ENCODE measurements around the gene CCDC90B.

DNA sequence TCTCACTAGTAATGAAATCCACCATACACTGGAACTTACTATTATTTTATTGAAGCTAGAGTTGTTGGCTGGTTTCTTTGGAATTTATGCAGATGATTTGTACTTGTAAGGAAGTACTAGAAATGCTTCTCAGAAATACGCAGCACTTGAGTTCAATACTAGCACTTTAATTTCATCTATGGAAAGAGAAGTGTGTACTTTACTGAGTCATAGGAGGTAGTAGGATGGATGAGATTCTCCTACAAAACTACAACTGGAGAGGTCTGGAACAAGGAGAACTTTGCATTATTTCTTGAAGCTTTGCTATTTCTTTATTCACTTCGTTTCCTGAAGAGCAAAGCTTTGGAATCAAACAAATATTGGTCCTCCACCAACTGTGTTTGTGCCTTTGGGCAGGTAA lies 44.1 kb upstream of the CCDC90B start:
- TF ChIP-seq, protein P1, sequence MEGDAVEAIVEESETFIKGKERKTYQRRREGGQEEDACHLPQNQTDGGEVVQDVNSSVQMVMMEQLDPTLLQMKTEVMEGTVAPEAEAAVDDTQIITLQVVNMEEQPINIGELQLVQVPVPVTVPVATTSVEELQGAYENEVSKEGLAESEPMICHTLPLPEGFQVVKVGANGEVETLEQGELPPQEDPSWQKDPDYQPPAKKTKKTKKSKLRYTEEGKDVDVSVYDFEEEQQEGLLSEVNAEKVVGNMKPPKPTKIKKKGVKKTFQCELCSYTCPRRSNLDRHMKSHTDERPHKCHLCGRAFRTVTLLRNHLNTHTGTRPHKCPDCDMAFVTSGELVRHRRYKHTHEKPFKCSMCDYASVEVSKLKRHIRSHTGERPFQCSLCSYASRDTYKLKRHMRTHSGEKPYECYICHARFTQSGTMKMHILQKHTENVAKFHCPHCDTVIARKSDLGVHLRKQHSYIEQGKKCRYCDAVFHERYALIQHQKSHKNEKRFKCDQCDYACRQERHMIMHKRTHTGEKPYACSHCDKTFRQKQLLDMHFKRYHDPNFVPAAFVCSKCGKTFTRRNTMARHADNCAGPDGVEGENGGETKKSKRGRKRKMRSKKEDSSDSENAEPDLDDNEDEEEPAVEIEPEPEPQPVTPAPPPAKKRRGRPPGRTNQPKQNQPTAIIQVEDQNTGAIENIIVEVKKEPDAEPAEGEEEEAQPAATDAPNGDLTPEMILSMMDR (IDR thresholded peaks at IDR 0.05), result no peak
- no peak for TF ChIP-seq POLR2A (IDR thresholded peaks at IDR 0.05)
